Erythroblast (primary cell): ENCODE data around the gene FKBP8.

ENCODE experiments used
- GATA1 ChIP-seq: IDR thresholded peaks from 2 replicates; pipeline ENCODE4 v1.6.1; 2011; ENCODE audit warnings: low read depth, mild to moderate bottlenecking, control low read depth, low read length, moderate library complexity
- POLR2A ChIP-seq: IDR thresholded peaks from 2 replicates; pipeline ENCODE4 v1.6.1; 2011; ENCODE audit warnings: mild to moderate bottlenecking, low read length

- TF ChIP-seq POLR2A (no peak), GATA1 (no peak)
These were observed 25.8 kb downstream of the FKBP8 start for GRCh38 chr19:18517606-18518005.
